Breast epithelium (tissue), 4 donors: Measurements from ENCODE around the gene ARHGAP26. TPM values are rescaled to one million over a fixed set of nuclear protein-coding genes. Genes with fewer than 3 reads are reported as not detected.

Source experiments
- DNase-seq, 2 donors: peaks; one replicate each; pipeline ENCODE4 v3.0.0-alpha.2; 2019; ENCODE audit warnings: low spot score in 2 of 2
- H3K27ac ChIP-seq, 2 donors: fragments of 200-600 bp; sonication (generic) in 1 of 2; one replicate each; pipeline ENCODE4 v1.5.1; 2016 to 2019; ENCODE audit warnings: mild to moderate bottlenecking in 1 of 2
- H3K27me3 ChIP-seq, 2 donors: fragments of 200-600 bp; sonication (generic) in 1 of 2; one replicate each; pipeline versions ENCODE4 v1.5.1 to v1.6.0; 2017 to 2019; ENCODE audit warnings: control low read depth in 1 of 2, mild to moderate bottlenecking in 1 of 2
- H3K36me3 ChIP-seq: fragments of 200-600 bp; one replicate; pipeline ENCODE4 v1.5.1; 2019
- H3K4me1 ChIP-seq, 2 donors: fragments of 200-600 bp; sonication (generic); one replicate each; pipeline ENCODE4 v1.5.1; 2016 to 2019; ENCODE audit warnings: control low read depth in 1 of 2
- H3K4me3 ChIP-seq, 3 donors: fragments of 200-600 bp; sonication (generic); 1 replicate in 2 of 3; 2 replicates in 1 of 3; pipeline ENCODE4 v1.5.1; 2016 to 2019; ENCODE audit warnings: mild to moderate bottlenecking in 3 of 3, moderate library complexity in 2 of 3
- H3K9me3 ChIP-seq, 2 donors: fragments of 200-600 bp; sonication (generic) in 1 of 2; one replicate each; pipeline ENCODE4 v1.5.1; 2016 to 2019; ENCODE audit warnings: control low read depth in 1 of 2
- POLR2A ChIP-seq: fragments of 450-650 bp; IDR thresholded peaks from one replicate; pipeline ENCODE4 v1.6.1; 2016; ENCODE audit warnings: antibody characterized with exemption, mild to moderate bottlenecking, moderate library complexity
- POLR2AphosphoS5 ChIP-seq, 3 donors: sonication (generic); formaldehyde crosslinking; IDR thresholded peaks; one replicate each; pipeline ENCODE4 v1.6.1; 2017; ENCODE audit warnings: antibody characterized with exemption in 3 of 3
- intact Hi-C: fragments of 100-400 bp; cut with DNase I; formaldehyde crosslinking; loops from one replicate; pipeline ENCODE4 v1.15.1; 2023; ENCODE audit warnings: low total_unique reads
- total RNA-seq, 3 donors: library from RNA; depleted of rRNA; stranded (reverse); fragments of >200 nt; gene quantifications; one replicate each; pipeline ENCODE4 v1.1.0, GENCODE V29; 2016
- TF ChIP-seq, protein P1 (sequence below), 3 donors: fragments of 450-650 bp; IDR thresholded peaks; one replicate each; pipeline ENCODE4 v1.5.1; 2016 to 2017; ENCODE audit warnings: antibody characterized with exemption in 3 of 3, mild to moderate bottlenecking in 3 of 3, moderate library complexity in 3 of 3

Gene ARHGAP26
- total RNA-seq, 3 donors from 2014 or later: 33.1 to 89.0 (median 56.4) TPM

DNA sequence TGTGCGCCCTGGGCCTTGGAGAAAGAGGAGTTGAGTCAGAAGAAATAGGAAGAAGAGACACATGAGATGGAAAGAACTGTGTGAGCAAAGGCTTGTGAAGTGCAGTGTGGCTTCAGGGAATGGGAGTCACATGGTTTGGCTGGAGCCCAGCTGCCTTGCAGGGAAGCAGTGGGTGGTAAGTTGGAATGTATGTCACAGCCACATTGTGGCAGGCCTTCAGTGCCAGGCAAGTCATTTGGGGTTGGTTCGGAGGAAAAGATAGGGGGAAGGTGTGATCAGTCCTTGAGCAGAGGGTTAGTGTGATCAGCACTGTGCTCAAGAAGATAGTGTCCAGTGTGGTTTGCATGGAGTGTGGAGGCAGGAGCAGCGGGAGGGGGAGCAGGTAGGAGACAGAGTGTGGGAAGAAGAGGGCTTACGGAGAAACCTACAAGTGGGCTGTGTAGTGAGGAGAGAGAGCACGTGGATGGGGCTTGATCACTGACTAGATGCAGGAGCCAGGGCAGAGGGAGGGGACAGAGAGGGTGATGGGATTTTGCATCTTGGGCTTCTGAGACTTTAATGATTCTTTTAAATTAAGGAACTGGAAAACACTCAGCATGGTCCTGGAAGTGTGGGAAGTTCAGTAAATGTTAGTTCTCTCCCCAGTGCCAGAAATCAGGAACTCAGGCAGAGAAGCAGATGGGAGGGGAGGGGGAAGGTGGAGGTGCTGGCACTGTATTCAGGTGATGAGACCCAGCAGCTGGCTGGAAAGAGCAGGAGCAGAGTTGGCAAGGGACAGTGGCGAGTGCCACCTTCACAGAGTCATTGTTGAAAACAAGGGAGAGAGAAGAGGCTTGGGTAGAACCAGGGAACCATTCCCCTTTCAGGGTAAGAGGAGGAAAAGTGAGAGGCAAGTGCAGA lies 46.6 kb downstream of the ARHGAP26 start:
- Histone ChIP-seq H3K4me1 (peaks cover 35 to 45% of the 10 kb centered on the region in 2 donors), H3K9me3 (no peaks in the 10 kb centered on the region), H3K27me3 (no peaks in the 10 kb centered on the region), H3K36me3 (no peaks in the 10 kb centered on the region), H3K27ac (peak overlapping the region; percentile 78 to 87), H3K4me3 (peak overlapping the region in 1 of 3 donors; percentile 2)
- DNase-seq: peak in 1 of 2 donors; percentile 50
- TF ChIP-seq POLR2A (no peak), POLR2AphosphoS5 (IDR thresholded peaks at IDR 0.05) (peak in 1 of 3 donors; percentile 44)
- intact Hi-C loops: no loop called here

DNA sequence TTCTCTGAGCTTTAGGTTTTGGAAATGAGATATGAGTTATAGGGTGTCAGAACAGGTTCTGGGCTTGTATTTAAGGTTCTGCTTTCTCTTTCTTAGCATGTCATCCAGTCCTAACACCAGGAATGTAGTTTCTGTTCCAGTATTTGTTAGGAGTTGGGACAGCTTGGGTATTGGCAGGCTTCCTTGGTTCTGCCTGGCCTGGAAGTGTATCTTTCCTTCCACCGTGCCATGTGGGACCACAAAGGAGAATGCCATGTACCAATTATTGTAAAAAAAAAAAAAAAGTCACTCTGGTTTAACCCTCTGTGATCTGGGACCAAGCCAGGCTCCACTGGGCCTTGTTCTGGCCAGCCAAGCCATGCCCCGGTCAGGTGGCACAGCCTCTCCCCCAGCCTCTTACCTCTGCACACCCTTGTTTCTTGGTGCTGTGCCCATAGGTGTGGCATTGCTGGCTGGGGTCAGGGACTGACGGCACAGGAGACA lies 47.8 kb downstream of the ARHGAP26 start:
- H3K27ac ChIP-seq: peak overlapping the region; percentile 78 to 87
- no peaks in the 10 kb centered on the region for H3K36me3 ChIP-seq
- no peak overlapping the region for H3K4me3 ChIP-seq
- TF ChIP-seq POLR2A (no peak), POLR2AphosphoS5 (IDR thresholded peaks at IDR 0.05) (no peak)
- TF ChIP-seq, protein P1, sequence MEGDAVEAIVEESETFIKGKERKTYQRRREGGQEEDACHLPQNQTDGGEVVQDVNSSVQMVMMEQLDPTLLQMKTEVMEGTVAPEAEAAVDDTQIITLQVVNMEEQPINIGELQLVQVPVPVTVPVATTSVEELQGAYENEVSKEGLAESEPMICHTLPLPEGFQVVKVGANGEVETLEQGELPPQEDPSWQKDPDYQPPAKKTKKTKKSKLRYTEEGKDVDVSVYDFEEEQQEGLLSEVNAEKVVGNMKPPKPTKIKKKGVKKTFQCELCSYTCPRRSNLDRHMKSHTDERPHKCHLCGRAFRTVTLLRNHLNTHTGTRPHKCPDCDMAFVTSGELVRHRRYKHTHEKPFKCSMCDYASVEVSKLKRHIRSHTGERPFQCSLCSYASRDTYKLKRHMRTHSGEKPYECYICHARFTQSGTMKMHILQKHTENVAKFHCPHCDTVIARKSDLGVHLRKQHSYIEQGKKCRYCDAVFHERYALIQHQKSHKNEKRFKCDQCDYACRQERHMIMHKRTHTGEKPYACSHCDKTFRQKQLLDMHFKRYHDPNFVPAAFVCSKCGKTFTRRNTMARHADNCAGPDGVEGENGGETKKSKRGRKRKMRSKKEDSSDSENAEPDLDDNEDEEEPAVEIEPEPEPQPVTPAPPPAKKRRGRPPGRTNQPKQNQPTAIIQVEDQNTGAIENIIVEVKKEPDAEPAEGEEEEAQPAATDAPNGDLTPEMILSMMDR (IDR thresholded peaks at IDR 0.05): no peak
- H3K9me3 ChIP-seq: no peaks in the 10 kb centered on the region
- peak in 1 of 2 donors; percentile 72 for DNase-seq
- peaks cover 35 to 45% of the 10 kb centered on the region in 2 donors for H3K4me1 ChIP-seq
- no peaks in the 10 kb centered on the region for H3K27me3 ChIP-seq
- intact Hi-C loops: no loop called here

DNA sequence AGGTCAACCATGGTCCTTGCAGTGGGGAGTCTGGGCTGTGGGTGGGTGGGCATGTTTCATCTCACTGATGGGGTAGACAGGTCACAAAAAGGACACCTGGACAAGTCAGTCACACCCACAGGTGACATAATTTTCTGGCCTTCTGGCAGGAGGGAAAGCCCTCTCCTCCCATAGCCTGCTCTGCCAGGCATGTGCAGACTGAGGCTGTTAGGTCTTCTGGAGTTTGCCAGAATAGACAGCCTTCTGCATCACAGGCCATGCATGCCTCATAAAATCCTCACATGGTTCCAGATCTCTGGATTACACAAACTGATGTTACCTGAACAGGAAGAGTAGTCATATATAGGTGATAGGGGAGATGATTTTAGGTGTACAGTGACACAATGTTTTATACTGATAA lies 49.1 kb downstream of the ARHGAP26 start:
- Histone ChIP-seq H3K9me3 (no peaks in the 10 kb centered on the region), H3K27me3 (no peaks in the 10 kb centered on the region), H3K27ac (peak overlapping the region; percentile 61 to 78), H3K4me3 (no peak overlapping the region), H3K4me1 (peaks cover 27 to 40% of the 10 kb centered on the region in 2 donors), H3K36me3 (no peaks in the 10 kb centered on the region)
- DNase-seq: no peak
- intact Hi-C loops: no loop called here
- TF ChIP-seq, protein P1 (IDR thresholded peaks at IDR 0.05): no peak
- TF ChIP-seq POLR2A (no peak), POLR2AphosphoS5 (IDR thresholded peaks at IDR 0.05) (no peak)

DNA sequence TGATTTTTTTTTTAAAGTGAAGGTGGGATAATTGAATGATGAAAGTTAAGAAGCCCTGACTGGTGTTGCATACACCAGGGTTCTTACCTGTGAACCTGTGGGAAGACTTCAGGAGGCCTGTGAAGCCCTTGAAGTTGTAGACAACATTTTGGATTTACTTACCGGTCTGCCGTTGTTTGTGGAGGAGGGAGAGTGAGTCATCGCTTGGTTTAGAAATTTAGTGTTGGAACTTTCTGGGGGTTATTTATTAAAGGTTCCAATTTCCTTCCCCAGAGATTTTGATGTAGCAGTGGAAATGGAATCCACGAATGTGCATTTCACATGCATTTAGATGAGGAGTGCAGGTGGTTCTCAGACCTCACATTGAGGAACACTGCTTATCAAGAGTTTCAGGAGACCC lies 49.6 kb downstream of the ARHGAP26 start:
- no peaks in the 10 kb centered on the region for H3K27me3 ChIP-seq
- TF ChIP-seq POLR2AphosphoS5 (IDR thresholded peaks at IDR 0.05): no peak
- no peak for TF ChIP-seq POLR2A
- TF ChIP-seq, protein P1 (IDR thresholded peaks at IDR 0.05): no peak
- peak overlapping the region in 1 of 2 donors; percentile 78 for H3K27ac ChIP-seq
- no peak for DNase-seq
- H3K36me3 ChIP-seq: no peaks in the 10 kb centered on the region
- no peaks in the 10 kb centered on the region for H3K9me3 ChIP-seq
- H3K4me3 ChIP-seq: no peak overlapping the region
- intact Hi-C loops: no loop called here
- H3K4me1 ChIP-seq: peaks cover 22 to 35% of the 10 kb centered on the region in 2 donors

DNA sequence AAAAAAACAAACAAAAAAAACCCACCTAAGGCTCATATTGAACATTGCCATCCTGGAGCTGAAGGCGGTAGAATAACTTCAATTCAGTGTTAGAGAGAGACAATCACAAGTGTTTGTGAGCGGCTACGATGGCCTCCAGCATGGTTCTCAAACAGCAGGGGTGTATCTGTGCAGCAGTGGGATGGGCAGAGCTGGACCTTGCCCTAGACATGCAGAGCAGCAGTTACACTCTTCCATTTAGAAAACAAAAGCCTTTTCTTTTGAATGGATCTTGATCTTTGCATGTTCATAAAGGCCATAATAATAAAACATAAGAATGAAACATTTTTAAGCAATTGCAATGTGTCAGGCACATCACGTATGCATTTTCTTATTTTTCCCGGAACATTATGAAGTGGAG lies 50.3 kb downstream of the ARHGAP26 start:
- Histone ChIP-seq H3K4me1 (peaks cover 19 to 38% of the 10 kb centered on the region in 2 donors), H3K4me3 (no peak overlapping the region), H3K27ac (no peak overlapping the region), H3K27me3 (no peaks in the 10 kb centered on the region), H3K9me3 (no peaks in the 10 kb centered on the region), H3K36me3 (no peaks in the 10 kb centered on the region)
- DNase-seq: no peak
- TF ChIP-seq, protein P1 (IDR thresholded peaks at IDR 0.05): no peak
- no peak for TF ChIP-seq POLR2AphosphoS5 (IDR thresholded peaks at IDR 0.05)
- no peak for TF ChIP-seq POLR2A
- intact Hi-C loops: no loop called here
